ENCODE results near the gene OGFOD2. TPM values are rescaled to one million over a fixed set of nuclear protein-coding genes. Genes with fewer than 3 reads are reported as not detected.

The OGFOD2 gene
- total RNA-seq, 6 experiments from 2014 or later = 16.2 to 18.3 (median 17.6) TPM

GRCh38 chr12:123019841-123020138 is 44.7 kb downstream of the OGFOD2 start:
- Mint-ChIP-seq H3K27me3 (ENCODE audit: insufficient read depth) (peaks cover 17% of the 10 kb centered on the region), H3K27ac (no peak overlapping the region), H3K36me3 (ENCODE audit: low read depth) (no peaks in the 10 kb centered on the region), H3K9me3 (no peaks in the 10 kb centered on the region), H3K4me1 (ENCODE audit: low read depth) (peaks cover 11% of the 10 kb centered on the region), H3K4me3 (no peak overlapping the region)
- no peak for DNase-seq
- TF ChIP-seq, protein P1, sequence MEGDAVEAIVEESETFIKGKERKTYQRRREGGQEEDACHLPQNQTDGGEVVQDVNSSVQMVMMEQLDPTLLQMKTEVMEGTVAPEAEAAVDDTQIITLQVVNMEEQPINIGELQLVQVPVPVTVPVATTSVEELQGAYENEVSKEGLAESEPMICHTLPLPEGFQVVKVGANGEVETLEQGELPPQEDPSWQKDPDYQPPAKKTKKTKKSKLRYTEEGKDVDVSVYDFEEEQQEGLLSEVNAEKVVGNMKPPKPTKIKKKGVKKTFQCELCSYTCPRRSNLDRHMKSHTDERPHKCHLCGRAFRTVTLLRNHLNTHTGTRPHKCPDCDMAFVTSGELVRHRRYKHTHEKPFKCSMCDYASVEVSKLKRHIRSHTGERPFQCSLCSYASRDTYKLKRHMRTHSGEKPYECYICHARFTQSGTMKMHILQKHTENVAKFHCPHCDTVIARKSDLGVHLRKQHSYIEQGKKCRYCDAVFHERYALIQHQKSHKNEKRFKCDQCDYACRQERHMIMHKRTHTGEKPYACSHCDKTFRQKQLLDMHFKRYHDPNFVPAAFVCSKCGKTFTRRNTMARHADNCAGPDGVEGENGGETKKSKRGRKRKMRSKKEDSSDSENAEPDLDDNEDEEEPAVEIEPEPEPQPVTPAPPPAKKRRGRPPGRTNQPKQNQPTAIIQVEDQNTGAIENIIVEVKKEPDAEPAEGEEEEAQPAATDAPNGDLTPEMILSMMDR (IDR thresholded peaks at IDR 0.05) = no peak

- H3K4me3 Mint-ChIP-seq = no peak overlapping the region
- H3K27me3 Mint-ChIP-seq (ENCODE audit: insufficient read depth) = peaks cover 17% of the 10 kb centered on the region
- no peak for DNase-seq
- TF ChIP-seq, protein P1 (IDR thresholded peaks at IDR 0.05) = no peak
- no peak overlapping the region for H3K27ac Mint-ChIP-seq
- H3K36me3 Mint-ChIP-seq (ENCODE audit: low read depth) = no peaks in the 10 kb centered on the region
- H3K9me3 Mint-ChIP-seq = no peaks in the 10 kb centered on the region
- H3K4me1 Mint-ChIP-seq (ENCODE audit: low read depth) = peaks cover 15% of the 10 kb centered on the region
These were observed 46.9 kb downstream of the OGFOD2 start for GRCh38 chr12:123021688-123022604.

DNA sequence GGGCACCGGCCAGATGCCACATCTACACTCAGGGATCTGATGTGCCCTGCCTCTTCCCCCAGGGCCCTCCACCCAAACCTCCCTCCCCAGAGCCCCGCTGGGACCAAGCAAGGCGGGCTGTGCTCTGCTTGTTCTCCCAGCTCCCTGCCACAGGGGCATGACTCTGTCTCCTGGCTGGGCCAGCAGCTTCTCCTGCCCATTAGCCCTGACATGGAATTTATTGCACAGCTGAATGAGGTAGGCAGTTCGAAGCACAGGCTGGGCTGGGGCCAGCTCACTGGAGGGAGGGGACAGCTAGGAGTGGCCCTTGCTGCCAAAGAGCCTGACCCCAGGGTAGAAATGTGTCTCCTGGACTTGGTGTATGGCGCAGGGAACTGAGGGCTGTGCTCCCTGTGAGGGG is 47.8 kb downstream of the OGFOD2 start:
- peaks cover 18% of the 10 kb centered on the region for H3K27me3 Mint-ChIP-seq (ENCODE audit: insufficient read depth)
- peaks cover 15% of the 10 kb centered on the region for H3K4me1 Mint-ChIP-seq (ENCODE audit: low read depth)
- H3K27ac Mint-ChIP-seq = no peak overlapping the region
- H3K9me3 Mint-ChIP-seq = no peaks in the 10 kb centered on the region
- H3K4me3 Mint-ChIP-seq = no peak overlapping the region
- DNase-seq = no peak
- H3K36me3 Mint-ChIP-seq (ENCODE audit: low read depth) = no peaks in the 10 kb centered on the region
- TF ChIP-seq, protein P1 (IDR thresholded peaks at IDR 0.05) = no peak

- H3K36me3 Mint-ChIP-seq (ENCODE audit: low read depth) = no peaks in the 10 kb centered on the region
- peaks cover 20% of the 10 kb centered on the region for H3K27me3 Mint-ChIP-seq (ENCODE audit: insufficient read depth)
- no peaks in the 10 kb centered on the region for H3K9me3 Mint-ChIP-seq
- peak; percentile 40 for DNase-seq
- TF ChIP-seq, protein P1 (IDR thresholded peaks at IDR 0.05) = no peak
- peak overlapping the region; percentile 12; the same call in 1 of the 2 replicates for H3K27ac Mint-ChIP-seq
- H3K4me3 Mint-ChIP-seq = no peak overlapping the region; the same call in 1 of the 2 replicates
- H3K4me1 Mint-ChIP-seq (ENCODE audit: low read depth) = peaks cover 15% of the 10 kb centered on the region
These were observed 49.9 kb downstream of the OGFOD2 start for GRCh38 chr12:123024819-123025391.

DNA sequence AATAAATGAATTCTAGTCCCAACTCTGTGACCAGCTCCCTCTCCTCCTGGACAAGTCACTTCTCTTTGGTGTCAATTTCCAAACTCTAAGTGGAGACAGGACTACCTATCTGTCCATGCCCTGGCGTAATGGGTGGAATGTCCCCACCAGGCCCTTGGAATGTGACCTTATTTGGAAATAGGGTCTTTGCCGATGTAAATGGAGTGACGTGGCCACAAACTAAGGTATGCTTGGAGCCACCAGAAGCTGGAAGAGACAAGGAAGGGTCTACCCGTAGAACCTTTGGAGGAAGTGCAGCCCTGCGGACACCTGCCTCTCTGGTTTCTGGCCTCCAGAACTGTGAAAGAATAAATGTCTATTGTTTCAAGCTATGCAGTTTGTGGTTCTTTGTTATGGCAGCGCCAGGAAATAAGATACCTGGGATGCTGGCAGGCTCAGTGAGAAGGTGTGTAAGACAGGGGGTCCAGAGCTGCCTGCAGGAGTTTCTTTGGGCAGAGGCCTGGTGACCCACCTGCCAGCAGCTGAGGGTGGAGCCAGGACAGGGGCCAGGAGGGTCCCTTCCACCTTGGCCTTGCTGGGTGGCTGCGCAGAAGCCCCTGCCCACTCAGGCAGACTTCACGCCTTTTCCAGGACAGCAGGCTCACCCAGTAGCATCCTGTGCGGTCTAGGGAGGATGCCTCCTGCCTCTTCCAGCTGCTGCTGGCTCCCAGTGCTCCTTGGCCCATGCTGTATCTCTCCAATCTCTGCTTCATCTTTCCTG is 51.2 kb downstream of the OGFOD2 start:
- Mint-ChIP-seq H3K4me3 (no peak overlapping the region), H3K4me1 (ENCODE audit: low read depth) (peaks cover 15% of the 10 kb centered on the region), H3K36me3 (ENCODE audit: low read depth) (no peaks in the 10 kb centered on the region), H3K27me3 (ENCODE audit: insufficient read depth) (peaks cover 27% of the 10 kb centered on the region), H3K27ac (no peak overlapping the region), H3K9me3 (no peaks in the 10 kb centered on the region)
- no peak for DNase-seq
- TF ChIP-seq, protein P1 (IDR thresholded peaks at IDR 0.05) = no peak

Data from HFFc6 (cell line).